Progenitor cell of endocrine pancreas (in vitro differentiated cells): ENCODE results near the gene DRD2. TPM values are rescaled to one million over a fixed set of nuclear protein-coding genes. Genes with fewer than 3 reads are reported as not detected.

ENCODE experiments used
- DNase-seq: peaks from one replicate; pipeline ENCODE4 v3.0.0; 2021; ENCODE audit warnings: low spot score; ENCODE audit not compliant: unreplicated experiment
- H3K27ac Mint-ChIP-seq: 2 replicates; pipeline ENCODE4 v1.8.0; 2021; ENCODE audit warnings: mild to moderate bottlenecking, moderate library complexity, mixed read lengths
- H3K27me3 Mint-ChIP-seq: 2 replicates; pipeline ENCODE4 v1.8.0; 2021; ENCODE audit warnings: mixed read lengths
- H3K36me3 Mint-ChIP-seq: 2 replicates; pipeline ENCODE4 v1.8.0; 2022; ENCODE audit warnings: mixed read lengths; ENCODE audit not compliant: insufficient read depth
- H3K4me1 Mint-ChIP-seq: 2 replicates; pipeline ENCODE4 v1.8.0; 2021; ENCODE audit warnings: low read depth, mixed read lengths
- H3K4me3 Mint-ChIP-seq: 2 replicates; pipeline ENCODE4 v1.8.0; 2021; ENCODE audit warnings: low read depth, mild to moderate bottlenecking, moderate library complexity, mixed read lengths
- H3K9me3 Mint-ChIP-seq: 2 replicates; pipeline ENCODE4 v1.8.0; 2021; ENCODE audit warnings: low read depth, mixed read lengths
- CTCF ChIP-seq: fragments of 200-600 bp; sonication (generic); IDR thresholded peaks from one replicate; pipeline ENCODE4 v1.5.0; 2021; ENCODE audit warnings: antibody characterized with exemption, mild to moderate bottlenecking; ENCODE audit not compliant: unreplicated experiment
- total RNA-seq: library from RNA; stranded (reverse); gene quantifications from 2 replicates; pipeline ENCODE4 v1.2.1, GENCODE V29; 2021

The DRD2 gene
- total RNA-seq, 1 donor from 2014 or later = 0.22 TPM

- Mint-ChIP-seq H3K36me3 (no peaks in the 10 kb centered on the region), H3K4me3 (no peak overlapping the region), H3K4me1 (no peaks in the 10 kb centered on the region), H3K9me3 (no peaks in the 10 kb centered on the region), H3K27me3 (peaks cover 2% of the 10 kb centered on the region), H3K27ac (no peak overlapping the region)
- no peak for TF ChIP-seq CTCF
- DNase-seq = no peak
Measured at GRCh38 chr11:113449743-113450142, 25.5 kb downstream of the DRD2 start.

GRCh38 chr11:113448316-113448677 is 26.9 kb downstream of the DRD2 start:
- no peak overlapping the region for H3K4me3 Mint-ChIP-seq
- TF ChIP-seq CTCF = no peak
- no peaks in the 10 kb centered on the region for H3K4me1 Mint-ChIP-seq
- H3K27me3 Mint-ChIP-seq = peaks cover 5% of the 10 kb centered on the region
- DNase-seq = no peak
- H3K27ac Mint-ChIP-seq = no peak overlapping the region
- no peaks in the 10 kb centered on the region for H3K9me3 Mint-ChIP-seq
- no peaks in the 10 kb centered on the region for H3K36me3 Mint-ChIP-seq

- Mint-ChIP-seq H3K4me1 (no peaks in the 10 kb centered on the region), H3K9me3 (no peaks in the 10 kb centered on the region), H3K27ac (no peak overlapping the region)
Measured at GRCh38 chr11:113447621-113448315, 27.4 kb downstream of the DRD2 start.

GRCh38 chr11:113446938-113447337 is 28.3 kb downstream of the DRD2 start:
- no peak overlapping the region for H3K4me3 Mint-ChIP-seq
- no peak overlapping the region for H3K27ac Mint-ChIP-seq
- H3K4me1 Mint-ChIP-seq = no peaks in the 10 kb centered on the region
- peaks cover 11% of the 10 kb centered on the region for H3K27me3 Mint-ChIP-seq
- H3K36me3 Mint-ChIP-seq = no peaks in the 10 kb centered on the region
- DNase-seq = no peak
- no peaks in the 10 kb centered on the region for H3K9me3 Mint-ChIP-seq
- TF ChIP-seq CTCF = no peak

More at GRCh38 chr11:113447621-113448315, 27.4 kb downstream of the DRD2 start:
- no peak for DNase-seq
- Mint-ChIP-seq H3K27me3 (peaks cover 5% of the 10 kb centered on the region), H3K4me3 (no peak overlapping the region), H3K36me3 (no peaks in the 10 kb centered on the region)
- TF ChIP-seq CTCF = no peak

- Mint-ChIP-seq H3K36me3 (no peaks in the 10 kb centered on the region), H3K9me3 (no peaks in the 10 kb centered on the region), H3K4me3 (no peak overlapping the region), H3K27me3 (peaks cover 12% of the 10 kb centered on the region), H3K4me1 (no peaks in the 10 kb centered on the region), H3K27ac (no peak overlapping the region)
- DNase-seq = no peak
- no peak for TF ChIP-seq CTCF
Measured at GRCh38 chr11:113446112-113446511, 29.1 kb downstream of the DRD2 start.
